Activated CD4-positive, alpha-beta T cell treated with anti-CD3 and anti-CD28 coated beads, Interleukin-10, Interleukin-2, amounts not matched to agents 100 ng/mL and 50 ng/mL, durations not matched to agents 16 hours and 8 hours (primary cell): ENCODE data around the gene PRKCQ.
A peak's percentile ranks its signal among the peaks of the same experiment; 100 is the strongest.

Experiments
- DNase-seq: peaks from one replicate; pipeline ENCODE4 v3.0.0-alpha.2; 2020

Gene PRKCQ

GRCh38 chr10:6565588-6565987 is 14.5 kb downstream of the PRKCQ start:
- DNase-seq = no peak

- DNase-seq = no peak
Measured at GRCh38 chr10:6564367-6564766, 15.7 kb downstream of the PRKCQ start.

GRCh38 chr10:6563731-6564130 is 16.3 kb downstream of the PRKCQ start:
- DNase-seq = no peak

- peak; percentile 69 for DNase-seq
Measured at GRCh38 chr10:6563075-6563474, 17.0 kb downstream of the PRKCQ start.

GRCh38 chr10:6562221-6562620 is 17.9 kb downstream of the PRKCQ start:
- DNase-seq = no peak

GRCh38 chr10:6561552-6561951 is 18.5 kb downstream of the PRKCQ start:
- DNase-seq = no peak

- peak; percentile 42 for DNase-seq
Measured at GRCh38 chr10:6558759-6559461, 21.2 kb downstream of the PRKCQ start.

GRCh38 chr10:6558272-6558671 is 21.8 kb downstream of the PRKCQ start:
- peak; percentile 67 for DNase-seq

GRCh38 chr10:6553937-6554336 is 26.1 kb downstream of the PRKCQ start:
- no peak for DNase-seq

GRCh38 chr10:6543431-6544005 is 36.6 kb downstream of the PRKCQ start:
- peak; percentile 91 for DNase-seq

GRCh38 chr10:6542999-6543430 is 37.1 kb downstream of the PRKCQ start:
- no peak for DNase-seq

GRCh38 chr10:6539833-6540232 is 40.2 kb downstream of the PRKCQ start:
- no peak for DNase-seq

- DNase-seq = no peak
Measured at GRCh38 chr10:6537770-6538169, 42.3 kb downstream of the PRKCQ start.

GRCh38 chr10:6536102-6536501 is 44.0 kb downstream of the PRKCQ start:
- no peak for DNase-seq

GRCh38 chr10:6535156-6535764 is 44.8 kb downstream of the PRKCQ start:
- DNase-seq = no peak

- DNase-seq = peak; percentile 15
Measured at GRCh38 chr10:6532321-6532720, 47.8 kb downstream of the PRKCQ start.

- no peak for DNase-seq
Measured at GRCh38 chr10:6530966-6531365, 49.1 kb downstream of the PRKCQ start.

GRCh38 chr10:6530211-6530840 is 49.8 kb downstream of the PRKCQ start:
- DNase-seq = peak; percentile 84

GRCh38 chr10:6528198-6528950 is 51.7 kb downstream of the PRKCQ start:
- no peak for DNase-seq

- no peak for DNase-seq
Measured at GRCh38 chr10:6525599-6526165, 54.4 kb downstream of the PRKCQ start.

GRCh38 chr10:6522230-6522629 is 57.8 kb downstream of the PRKCQ start:
- no peak for DNase-seq

GRCh38 chr10:6520138-6520537 is 59.9 kb downstream of the PRKCQ start:
- no peak for DNase-seq
